Measurements from ENCODE around the gene KDM5D.

The KDM5D gene

DNA sequence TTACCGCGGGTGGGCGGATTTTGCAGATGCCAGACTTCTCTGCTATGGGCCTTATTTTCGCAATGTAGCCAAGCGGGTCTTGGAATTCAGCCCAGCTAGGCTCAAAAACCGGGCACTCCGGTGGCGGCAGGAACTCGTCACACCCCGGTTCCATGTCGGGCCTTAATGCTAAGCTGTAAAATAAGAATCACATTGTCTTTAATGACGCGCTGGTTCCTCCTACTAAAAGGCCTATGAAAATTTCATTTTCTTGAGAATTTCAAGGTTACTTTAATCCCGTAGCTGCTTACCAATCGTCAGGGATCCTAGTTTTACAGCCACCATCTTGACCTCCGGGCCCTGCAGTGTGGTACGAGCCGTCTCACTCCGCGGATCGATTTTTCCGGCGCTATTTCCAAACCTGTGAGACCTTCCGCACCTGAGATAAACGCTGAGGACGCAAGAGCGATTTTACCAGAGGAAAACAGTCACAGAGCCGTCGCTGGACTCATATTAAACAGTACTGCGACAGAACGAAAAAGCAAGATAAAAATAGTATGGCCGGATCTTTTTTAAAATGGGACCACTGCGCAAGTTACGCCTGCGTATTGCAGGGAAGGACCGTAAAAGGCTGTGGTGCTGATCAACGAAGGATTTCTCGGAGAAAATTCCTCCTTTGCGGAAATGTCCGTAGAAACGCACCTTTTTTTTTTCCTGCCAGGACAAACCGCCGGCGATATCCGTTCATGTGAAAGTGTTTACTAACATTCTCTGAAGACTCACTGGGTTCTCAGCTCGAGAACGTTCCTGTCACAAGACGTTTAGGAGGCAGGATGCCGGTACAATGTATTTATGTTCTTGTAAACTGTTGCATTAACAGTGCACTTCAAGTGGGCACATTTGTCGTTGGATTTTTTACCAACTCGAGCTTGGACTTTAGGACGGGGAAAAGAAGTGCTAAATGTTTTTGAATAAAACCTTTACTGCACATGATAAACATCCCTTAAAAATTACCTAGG lies at the start of gene KDM5D:
KDM5D (minus strand) TSS at position 346 of the 998 bp plus-strand sequence; CDS start at position 154, 192 bp downstream.
- H3K4me1 ChIP-seq = peaks cover 0 to 16% (median 0%) of the 10 kb centered on the region in 4 donors
- no peak for TF ChIP-seq CTCF (IDR thresholded peaks at IDR 0.05)
- H3K27ac ChIP-seq = peak within 1 kb of the TSS; percentile 88 to 91
- no peaks in the 10 kb centered on the region for H3K9me3 ChIP-seq
- H3K4me3 ChIP-seq = peak within 1 kb of the TSS; percentile 60
- peaks cover 0 to 21% (median 0%) of the 10 kb centered on the region in 3 donors for H3K36me3 ChIP-seq
- no peaks in the 10 kb centered on the region for H3K27me3 ChIP-seq
- intact Hi-C loops (cut with DNase I; ENCODE audit: low total_unique reads) = no loop called here
- DNase-seq = peak; percentile 44 to 69

GRCh38 chrY:19768375-19768774 lies 23.8 kb upstream of the KDM5D start:
- Histone ChIP-seq H3K27ac (no peak overlapping the region), H3K4me3 (no peak overlapping the region), H3K4me1 (no peaks in the 10 kb centered on the region), H3K27me3 (no peaks in the 10 kb centered on the region), H3K36me3 (no peaks in the 10 kb centered on the region), H3K9me3 (no peaks in the 10 kb centered on the region)
- peak in 1 of 2 donors; percentile 20 for DNase-seq
- intact Hi-C loops (cut with DNase I; ENCODE audit: low total_unique reads) = no loop called here
- no peak for TF ChIP-seq CTCF (IDR thresholded peaks at IDR 0.05)

DNA sequence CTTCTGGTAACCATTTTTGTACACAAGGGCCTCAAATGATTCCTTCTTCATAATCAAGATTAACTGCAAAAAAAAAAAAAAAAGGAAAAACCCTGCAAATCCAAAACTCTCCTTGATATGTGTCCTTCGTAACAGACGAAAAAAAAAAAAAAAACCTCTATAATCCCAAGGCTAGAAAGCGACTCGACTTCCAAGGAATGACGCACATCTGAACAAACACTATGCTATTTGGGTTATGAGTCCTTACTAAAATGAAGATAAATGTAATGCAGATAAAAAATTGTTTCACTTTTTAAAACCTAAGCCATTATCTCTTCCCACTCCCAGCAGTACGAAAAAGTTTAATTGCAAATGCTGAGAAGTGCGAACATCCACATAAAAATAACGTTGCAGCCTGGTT lies 1.2 kb downstream of the KDM5D start:
- Histone ChIP-seq H3K27ac (peak overlapping the region; percentile 88 to 91), H3K27me3 (no peaks in the 10 kb centered on the region), H3K9me3 (no peaks in the 10 kb centered on the region), H3K4me3 (peak overlapping the region; percentile 60), H3K4me1 (peaks cover 0 to 30% (median 0%) of the 10 kb centered on the region in 4 donors), H3K36me3 (peaks cover 0 to 21% (median 0%) of the 10 kb centered on the region in 3 donors)
- no peak for DNase-seq
- no peak for TF ChIP-seq CTCF (IDR thresholded peaks at IDR 0.05)
- intact Hi-C loops (cut with DNase I; ENCODE audit: low total_unique reads) = no loop called here

GRCh38 chrY:19742153-19742552 lies 2.4 kb downstream of the KDM5D start:
- Histone ChIP-seq H3K9me3 (no peaks in the 10 kb centered on the region), H3K27ac (no peak overlapping the region), H3K4me3 (no peak overlapping the region), H3K4me1 (peaks cover 0 to 32% (median 0%) of the 10 kb centered on the region in 4 donors), H3K27me3 (no peaks in the 10 kb centered on the region), H3K36me3 (peaks cover 0 to 21% (median 0%) of the 10 kb centered on the region in 3 donors)
- intact Hi-C loops (cut with DNase I; ENCODE audit: low total_unique reads) = no loop called here
- no peak for TF ChIP-seq CTCF (IDR thresholded peaks at IDR 0.05)
- no peak for DNase-seq

DNA sequence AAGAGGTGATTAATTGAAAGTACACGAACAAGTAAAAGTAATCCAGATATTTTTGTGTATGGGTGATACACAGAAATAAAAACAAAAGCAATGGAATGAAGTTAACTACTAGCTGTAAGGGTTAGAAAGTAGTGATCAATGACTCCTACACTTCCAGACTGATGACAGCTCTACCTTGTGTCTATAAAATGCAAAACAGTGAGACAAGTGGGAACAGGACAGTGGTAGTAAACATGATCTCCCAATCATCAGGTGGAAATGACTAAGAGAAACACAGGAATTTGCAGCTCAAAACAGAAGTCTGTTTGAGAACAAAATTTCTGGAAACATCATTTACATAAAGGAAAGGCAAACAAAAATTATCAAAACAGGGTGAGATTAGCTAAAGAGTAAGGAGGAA lies 10.1 kb downstream of the KDM5D start:
- no peak for DNase-seq
- no peaks in the 10 kb centered on the region for H3K9me3 ChIP-seq
- no peak overlapping the region for H3K27ac ChIP-seq
- peaks cover 0 to 17% (median 0%) of the 10 kb centered on the region in 3 donors for H3K36me3 ChIP-seq
- no peak for TF ChIP-seq CTCF (IDR thresholded peaks at IDR 0.05)
- no peak overlapping the region for H3K4me3 ChIP-seq
- H3K27me3 ChIP-seq = no peaks in the 10 kb centered on the region
- H3K4me1 ChIP-seq = peaks cover 0 to 13% (median 0%) of the 10 kb centered on the region in 4 donors
- intact Hi-C loops (cut with DNase I; ENCODE audit: low total_unique reads) = no loop called here

Data from tibial artery (tissue), 4 donors.